Activated CD4-positive, alpha-beta T cell treated with anti-CD3 and anti-CD28 coated beads, Interleukin-2, amount 50 U/mL, for 24 hours (primary cell): ENCODE results near the gene VGF.

ENCODE experiments used
- DNase-seq, 2 donors: peaks; one replicate each; pipeline ENCODE4 v3.0.0-alpha.2; 2020; ENCODE audit warnings: low read depth in 1 of 2, low spot score in 1 of 2

VGF gene

GRCh38 chr7:101186194-101186593 is 20.8 kb upstream of the VGF start:
- no peak for DNase-seq

GRCh38 chr7:101185258-101185839 is 20.0 kb upstream of the VGF start:
- no peak for DNase-seq

GRCh38 chr7:101180130-101180755 is 14.9 kb upstream of the VGF start, which contains the start of gene NAT16:
TSS of gene NAT16 (minus strand) at chr7:101180293. CDS start at chr7:101174807, 5,486 bp downstream.
- DNase-seq: no peak

GRCh38 chr7:101179713-101180112 is 14.3 kb upstream of the VGF start:
- DNase-seq: no peak

GRCh38 chr7:101179117-101179516 is 13.7 kb upstream of the VGF start:
- DNase-seq: no peak

GRCh38 chr7:101177644-101178043 is 12.3 kb upstream of the VGF start:
- DNase-seq: no peak

- no peak for DNase-seq
Measured at GRCh38 chr7:101175664-101176063, 10.3 kb upstream of the VGF start.

GRCh38 chr7:101174322-101174854 is 9.0 kb upstream of the VGF start:
- DNase-seq: no peak

- peak in 1 of 2 donors; percentile 42 for DNase-seq
Measured at GRCh38 chr7:101173752-101174244, 8.4 kb upstream of the VGF start.

- DNase-seq: no peak
Measured at GRCh38 chr7:101172854-101173751, 7.7 kb upstream of the VGF start.

GRCh38 chr7:101172005-101172853 is 6.9 kb upstream of the VGF start:
- no peak for DNase-seq

GRCh38 chr7:101171442-101171837 is 6.1 kb upstream of the VGF start:
- no peak for DNase-seq

- DNase-seq: no peak
Measured at GRCh38 chr7:101170617-101171441, 5.5 kb upstream of the VGF start.

GRCh38 chr7:101169838-101170551 is 4.6 kb upstream of the VGF start:
- DNase-seq: peak; percentile 61 to 67

- no peak for DNase-seq
Measured at GRCh38 chr7:101169110-101169837, 3.9 kb upstream of the VGF start.

GRCh38 chr7:101168412-101169049 is 3.2 kb upstream of the VGF start:
- no peak for DNase-seq

- DNase-seq: no peak
Measured at GRCh38 chr7:101167645-101168411, 2.5 kb upstream of the VGF start.
